ENCODE results near the gene RABGGTA. TPM values are rescaled to one million over a fixed set of nuclear protein-coding genes. Genes with fewer than 3 reads are reported as not detected.

The RABGGTA gene
- total RNA-seq, 1 donor from 2014 or later: 70.5 TPM

DNA sequence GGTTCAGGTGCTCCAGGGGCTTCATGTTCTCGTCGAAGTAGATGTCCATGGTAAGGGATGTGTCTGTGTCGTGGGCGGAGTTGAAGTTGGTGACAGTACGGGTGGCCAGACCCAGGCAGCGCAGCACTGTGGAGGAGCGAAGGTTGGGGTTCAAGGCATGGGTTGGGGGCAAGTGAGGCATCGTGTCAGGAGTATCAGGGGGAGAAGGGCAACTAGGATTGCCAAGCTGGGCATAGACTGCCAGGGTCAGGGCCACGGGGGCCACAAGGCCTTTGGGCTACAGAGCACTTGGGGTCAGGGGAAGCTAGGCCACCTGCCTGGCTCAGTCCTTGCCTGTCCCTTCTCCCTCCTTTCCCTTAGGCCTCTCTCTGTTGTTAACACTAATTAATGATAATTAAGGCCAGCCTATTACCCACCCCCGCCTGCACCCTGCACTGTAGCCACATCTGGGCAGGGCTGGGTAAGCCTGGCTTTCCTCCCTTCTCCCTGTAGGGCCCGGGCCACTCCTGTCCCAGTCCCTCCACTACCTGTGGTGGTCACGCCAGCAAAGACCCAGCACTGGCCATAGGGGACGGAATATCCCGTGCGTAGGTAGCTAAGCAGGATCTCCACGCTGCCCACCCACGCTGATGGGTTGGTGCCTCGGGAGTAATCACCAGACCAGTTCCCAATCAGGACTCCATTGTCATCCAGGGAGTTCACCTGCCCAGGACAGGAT is 12.7 kb downstream of the RABGGTA start:
- no peak overlapping the region for H3K4me3 Mint-ChIP-seq
- DNase-seq (no peak), ATAC-seq (ENCODE audit: low read depth) (no peak)
- H3K27me3 Mint-ChIP-seq: no peaks in the 10 kb centered on the region
- intact Hi-C loops (cut with micrococcal nuclease): no loop called here
- no peaks in the 10 kb centered on the region for H3K4me1 Mint-ChIP-seq
- H3K9me3 Mint-ChIP-seq: no peaks in the 10 kb centered on the region
- TF ChIP-seq, protein P1, sequence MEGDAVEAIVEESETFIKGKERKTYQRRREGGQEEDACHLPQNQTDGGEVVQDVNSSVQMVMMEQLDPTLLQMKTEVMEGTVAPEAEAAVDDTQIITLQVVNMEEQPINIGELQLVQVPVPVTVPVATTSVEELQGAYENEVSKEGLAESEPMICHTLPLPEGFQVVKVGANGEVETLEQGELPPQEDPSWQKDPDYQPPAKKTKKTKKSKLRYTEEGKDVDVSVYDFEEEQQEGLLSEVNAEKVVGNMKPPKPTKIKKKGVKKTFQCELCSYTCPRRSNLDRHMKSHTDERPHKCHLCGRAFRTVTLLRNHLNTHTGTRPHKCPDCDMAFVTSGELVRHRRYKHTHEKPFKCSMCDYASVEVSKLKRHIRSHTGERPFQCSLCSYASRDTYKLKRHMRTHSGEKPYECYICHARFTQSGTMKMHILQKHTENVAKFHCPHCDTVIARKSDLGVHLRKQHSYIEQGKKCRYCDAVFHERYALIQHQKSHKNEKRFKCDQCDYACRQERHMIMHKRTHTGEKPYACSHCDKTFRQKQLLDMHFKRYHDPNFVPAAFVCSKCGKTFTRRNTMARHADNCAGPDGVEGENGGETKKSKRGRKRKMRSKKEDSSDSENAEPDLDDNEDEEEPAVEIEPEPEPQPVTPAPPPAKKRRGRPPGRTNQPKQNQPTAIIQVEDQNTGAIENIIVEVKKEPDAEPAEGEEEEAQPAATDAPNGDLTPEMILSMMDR (IDR thresholded peaks at IDR 0.05): no peak
- ChIA-PET CTCF (interaction anchor here (1.5 kb wide), 1 partner anchor 16 kb away, joined by 5 read pairs; the partner anchor contains the start of gene TINF2), POLR2A (no interaction called here)
- peaks cover 37% of the 10 kb centered on the region for H3K36me3 Mint-ChIP-seq (ENCODE audit: low read depth)
- H3K27ac Mint-ChIP-seq: no peak overlapping the region

DNA sequence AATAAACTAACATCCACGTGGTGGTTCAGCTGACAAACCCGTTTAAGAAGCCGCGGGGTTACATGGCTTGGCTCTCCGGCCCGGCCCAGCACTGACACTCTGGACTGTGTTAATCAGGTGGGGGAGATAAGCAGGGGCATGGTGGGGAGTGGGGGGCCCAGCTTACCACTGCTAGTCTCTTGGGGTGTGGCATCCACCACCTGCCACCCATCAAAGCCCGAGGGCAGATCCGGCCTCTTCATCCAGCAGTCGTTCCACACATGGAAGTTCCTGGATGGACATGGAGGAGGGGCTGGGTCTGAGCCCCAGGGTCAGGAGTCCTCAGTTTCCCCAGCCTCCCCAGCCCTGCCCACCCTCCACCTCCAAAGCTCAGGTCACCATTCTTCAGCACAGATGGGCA is 13.3 kb downstream of the RABGGTA start:
- intact Hi-C loops (cut with micrococcal nuclease): no loop called here
- ChIA-PET POLR2A (interaction anchor here (0.8 kb wide), 1 partner anchor 13 kb away, joined by 3 read pairs; no protein-coding TSS in a partner anchor), CTCF (interaction anchor here (1.5 kb wide), 1 partner anchor 15 kb away, joined by 5 read pairs; the partner anchor contains the start of gene TINF2)
- TF ChIP-seq, protein P1 (IDR thresholded peaks at IDR 0.05): no peak
- Mint-ChIP-seq H3K4me1 (no peaks in the 10 kb centered on the region), H3K27ac (no peak overlapping the region), H3K4me3 (no peak overlapping the region), H3K27me3 (no peaks in the 10 kb centered on the region), H3K9me3 (no peaks in the 10 kb centered on the region), H3K36me3 (ENCODE audit: low read depth) (peaks cover 38% of the 10 kb centered on the region)
- DNase-seq: no peak
- no peak for ATAC-seq (ENCODE audit: low read depth)

DNA sequence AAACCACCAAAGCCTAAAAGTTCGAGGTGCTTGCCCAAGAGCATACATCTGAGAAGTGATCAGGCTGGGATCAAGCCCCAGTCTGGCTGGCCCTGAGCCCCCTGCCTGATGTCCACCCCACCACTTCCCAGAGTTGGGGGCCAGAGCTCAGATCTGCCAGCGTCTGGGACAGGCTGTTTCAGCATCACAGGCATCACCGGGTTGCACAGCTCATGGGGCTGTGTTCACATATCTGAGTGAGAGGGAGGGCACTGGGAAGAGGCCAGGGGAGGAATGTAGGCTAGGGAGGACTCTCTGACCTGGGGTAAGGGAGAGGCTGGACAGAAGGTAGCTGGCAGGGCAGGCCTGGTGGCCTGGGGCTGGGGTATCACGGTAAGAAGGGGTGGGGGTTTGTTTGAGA is 14.4 kb downstream of the RABGGTA start:
- Mint-ChIP-seq H3K4me3 (no peak overlapping the region), H3K36me3 (ENCODE audit: low read depth) (peaks cover 34% of the 10 kb centered on the region), H3K4me1 (no peaks in the 10 kb centered on the region), H3K9me3 (no peaks in the 10 kb centered on the region), H3K27ac (no peak overlapping the region), H3K27me3 (no peaks in the 10 kb centered on the region)
- TF ChIP-seq, protein P1 (IDR thresholded peaks at IDR 0.05): no peak
- DNase-seq: no peak
- POLR2A ChIA-PET: no interaction called here
- CTCF ChIA-PET: no interaction called here
- intact Hi-C loops (cut with micrococcal nuclease): no loop called here
- no peak for ATAC-seq (ENCODE audit: low read depth)

DNA sequence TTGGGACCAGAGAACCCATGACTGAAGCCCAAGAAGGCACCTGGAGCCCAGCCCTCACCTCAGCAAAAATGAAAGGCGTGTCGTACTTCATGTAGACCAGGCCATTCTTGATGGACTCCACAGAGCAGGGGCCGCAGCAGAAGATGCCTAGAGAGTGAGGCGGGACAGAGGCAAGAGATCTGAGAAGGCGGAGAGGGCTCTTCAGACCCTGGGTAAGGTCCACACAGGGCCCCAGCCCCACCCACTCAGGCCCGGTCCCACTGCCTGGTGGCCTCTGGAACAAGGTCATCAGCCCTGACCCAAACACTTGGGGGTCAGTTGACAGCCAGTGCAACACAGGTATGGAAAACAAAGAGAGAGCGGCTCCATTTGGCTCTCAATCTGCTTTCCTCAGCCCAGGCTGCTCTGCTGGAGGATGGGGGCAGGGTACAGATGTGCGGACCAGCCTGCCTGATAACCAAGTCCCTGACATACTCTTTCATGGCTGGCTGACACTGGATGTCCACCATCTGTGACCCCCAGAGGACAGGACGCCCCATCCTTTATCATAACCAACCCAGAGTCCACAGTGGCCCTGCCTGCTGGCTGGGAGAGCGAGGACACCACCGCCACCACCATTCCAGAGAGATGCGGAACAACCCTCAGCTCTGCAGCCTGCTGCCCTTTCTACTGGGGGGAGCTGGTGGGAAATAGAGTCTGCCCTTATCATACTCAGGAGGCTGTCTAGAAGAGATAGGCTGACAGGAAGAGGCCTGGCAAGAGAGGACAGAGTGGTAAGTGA is 15.3 kb downstream of the RABGGTA start:
- CTCF ChIA-PET: no interaction called here
- H3K27me3 Mint-ChIP-seq: no peaks in the 10 kb centered on the region
- POLR2A ChIA-PET: interaction anchor here (1.4 kb wide), 1 partner anchor 15 kb away, joined by 5 read pairs; the partner anchor contains the start of gene RABGGTA
- TF ChIP-seq, protein P1 (IDR thresholded peaks at IDR 0.05): no peak
- H3K36me3 Mint-ChIP-seq (ENCODE audit: low read depth): peaks cover 33% of the 10 kb centered on the region
- intact Hi-C loops (cut with micrococcal nuclease): no loop called here
- DNase-seq (no peak), ATAC-seq (ENCODE audit: low read depth) (no peak)
- H3K9me3 Mint-ChIP-seq: no peaks in the 10 kb centered on the region
- H3K4me1 Mint-ChIP-seq: no peaks in the 10 kb centered on the region
- H3K27ac Mint-ChIP-seq: no peak overlapping the region
- no peak overlapping the region for H3K4me3 Mint-ChIP-seq

DNA sequence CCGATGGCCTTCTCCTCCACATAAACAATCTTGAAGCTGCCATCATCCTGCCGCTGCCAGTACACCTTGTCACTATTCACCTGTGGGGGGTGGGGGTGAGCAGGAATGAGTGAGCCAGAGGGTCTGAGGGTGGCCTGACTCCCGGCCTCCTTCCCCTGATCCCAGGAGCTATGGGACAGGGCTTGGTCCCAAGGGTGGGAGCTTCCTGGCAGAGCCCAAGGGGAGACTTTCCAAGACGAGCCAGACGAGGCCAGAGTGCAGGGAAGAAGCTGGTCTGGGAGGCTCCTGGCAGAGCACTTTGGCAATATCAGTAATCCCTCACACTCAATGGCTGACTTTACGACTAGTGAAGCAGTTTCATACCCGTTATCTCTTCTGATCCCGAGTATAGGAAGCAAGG is 16.0 kb downstream of the RABGGTA start:
- Mint-ChIP-seq H3K27ac (no peak overlapping the region), H3K27me3 (no peaks in the 10 kb centered on the region), H3K4me3 (no peak overlapping the region), H3K9me3 (no peaks in the 10 kb centered on the region), H3K36me3 (ENCODE audit: low read depth) (peaks cover 32% of the 10 kb centered on the region), H3K4me1 (no peaks in the 10 kb centered on the region)
- POLR2A ChIA-PET: interaction anchor here (0.8 to 1.4 kb wide), 2 partner anchors 13 to 16 kb away, joined by 3 to 5 read pairs; partner anchors contain the start of genes RABGGTA and TINF2
- intact Hi-C loops (cut with micrococcal nuclease): no loop called here
- TF ChIP-seq, protein P1 (IDR thresholded peaks at IDR 0.05): no peak
- CTCF ChIA-PET: no interaction called here
- no peak for ATAC-seq (ENCODE audit: low read depth)
- no peak for DNase-seq

Measured in activated B cell treated with CpG ODN at 0.5 μM for 24 hours (primary cell).